Measurements from ENCODE around the gene FSTL4.
A peak's percentile ranks its signal among the peaks of the same experiment; 100 is the strongest.
"Not testable (repeated sequence)": the region's sequence is repeated elsewhere in the genome, so short reads cannot be mapped to it uniquely, and the experiment has no call there.

The FSTL4 gene

GRCh38 chr5:133453084-133453780 lies 159.1 kb downstream of the FSTL4 start:
- H3K27ac ChIP-seq (ENCODE audit: low read depth in 2 of 2, low read length in 2 of 2): no peak overlapping the region
- no peaks in the 10 kb centered on the region for H3K36me3 ChIP-seq (ENCODE audit: control insufficient read depth in 2 of 2, insufficient read depth in 2 of 2, low read length in 2 of 2)
- H3K27me3 ChIP-seq (ENCODE audit: control insufficient read depth in 2 of 2, insufficient read depth in 2 of 2, low read length in 2 of 2): peaks cover 0 to 3% of the 10 kb centered on the region in 2 donors
- H3K4me1 ChIP-seq (ENCODE audit: control insufficient read depth in 2 of 2, insufficient read depth in 2 of 2, low read length in 2 of 2): no peaks in the 10 kb centered on the region
- H3K4me3 ChIP-seq (ENCODE audit: low read length in 2 of 2): no peak overlapping the region
- no peak overlapping the region for H3K9ac ChIP-seq (ENCODE audit: low read depth in 1 of 2, low read length in 2 of 2)
- no peaks in the 10 kb centered on the region for H3K9me3 ChIP-seq (ENCODE audit: control insufficient read depth in 2 of 2, low read length in 2 of 2)

GRCh38 chr5:133451926-133452325 lies 160.4 kb downstream of the FSTL4 start:
- H3K4me3 ChIP-seq (ENCODE audit: low read length in 2 of 2): no peak overlapping the region
- H3K9ac ChIP-seq (ENCODE audit: low read depth in 1 of 2, low read length in 2 of 2): no peak overlapping the region
- no peaks in the 10 kb centered on the region for H3K36me3 ChIP-seq (ENCODE audit: control insufficient read depth in 2 of 2, insufficient read depth in 2 of 2, low read length in 2 of 2)
- no peaks in the 10 kb centered on the region for H3K9me3 ChIP-seq (ENCODE audit: control insufficient read depth in 2 of 2, low read length in 2 of 2)
- H3K4me1 ChIP-seq (ENCODE audit: control insufficient read depth in 2 of 2, insufficient read depth in 2 of 2, low read length in 2 of 2): no peaks in the 10 kb centered on the region
- H3K27ac ChIP-seq (ENCODE audit: low read depth in 2 of 2, low read length in 2 of 2): no peak overlapping the region
- peaks cover 0 to 3% of the 10 kb centered on the region in 2 donors for H3K27me3 ChIP-seq (ENCODE audit: control insufficient read depth in 2 of 2, insufficient read depth in 2 of 2, low read length in 2 of 2)

GRCh38 chr5:133450286-133450685 lies 162.1 kb downstream of the FSTL4 start:
- Histone ChIP-seq H3K36me3 (ENCODE audit: control insufficient read depth in 2 of 2, insufficient read depth in 2 of 2, low read length in 2 of 2) (no peaks in the 10 kb centered on the region), H3K27me3 (ENCODE audit: control insufficient read depth in 2 of 2, insufficient read depth in 2 of 2, low read length in 2 of 2) (peaks cover 0 to 3% of the 10 kb centered on the region in 2 donors), H3K9ac (ENCODE audit: low read depth in 1 of 2, low read length in 2 of 2) (no peak overlapping the region), H3K4me3 (ENCODE audit: low read length in 2 of 2) (no peak overlapping the region), H3K27ac (ENCODE audit: low read depth in 2 of 2, low read length in 2 of 2) (no peak overlapping the region), H3K4me1 (ENCODE audit: control insufficient read depth in 2 of 2, insufficient read depth in 2 of 2, low read length in 2 of 2) (no peaks in the 10 kb centered on the region), H3K9me3 (ENCODE audit: control insufficient read depth in 2 of 2, low read length in 2 of 2) (no peaks in the 10 kb centered on the region)

GRCh38 chr5:133449181-133449580 lies 163.2 kb downstream of the FSTL4 start:
- H3K4me1 ChIP-seq (ENCODE audit: control insufficient read depth in 2 of 2, insufficient read depth in 2 of 2, low read length in 2 of 2): no peaks in the 10 kb centered on the region
- H3K27me3 ChIP-seq (ENCODE audit: control insufficient read depth in 2 of 2, insufficient read depth in 2 of 2, low read length in 2 of 2): peaks cover 0 to 3% of the 10 kb centered on the region in 2 donors
- no peak overlapping the region for H3K9ac ChIP-seq (ENCODE audit: low read depth in 1 of 2, low read length in 2 of 2)
- H3K27ac ChIP-seq (ENCODE audit: low read depth in 2 of 2, low read length in 2 of 2): no peak overlapping the region
- no peak overlapping the region for H3K4me3 ChIP-seq (ENCODE audit: low read length in 2 of 2)
- no peaks in the 10 kb centered on the region for H3K36me3 ChIP-seq (ENCODE audit: control insufficient read depth in 2 of 2, insufficient read depth in 2 of 2, low read length in 2 of 2)
- no peaks in the 10 kb centered on the region for H3K9me3 ChIP-seq (ENCODE audit: control insufficient read depth in 2 of 2, low read length in 2 of 2)

- no peak overlapping the region for H3K9ac ChIP-seq (ENCODE audit: low read depth in 1 of 2, low read length in 2 of 2)
- H3K4me3 ChIP-seq (ENCODE audit: low read length in 2 of 2): no peak overlapping the region
- no peaks in the 10 kb centered on the region for H3K9me3 ChIP-seq (ENCODE audit: control insufficient read depth in 2 of 2, low read length in 2 of 2)
- no peak overlapping the region for H3K27ac ChIP-seq (ENCODE audit: low read depth in 2 of 2, low read length in 2 of 2)
- no peaks in the 10 kb centered on the region for H3K36me3 ChIP-seq (ENCODE audit: control insufficient read depth in 2 of 2, insufficient read depth in 2 of 2, low read length in 2 of 2)
- H3K27me3 ChIP-seq (ENCODE audit: control insufficient read depth in 2 of 2, insufficient read depth in 2 of 2, low read length in 2 of 2): no peaks in the 10 kb centered on the region
- H3K4me1 ChIP-seq (ENCODE audit: control insufficient read depth in 2 of 2, insufficient read depth in 2 of 2, low read length in 2 of 2): no peaks in the 10 kb centered on the region
Measured at GRCh38 chr5:133446440-133446839, 165.9 kb downstream of the FSTL4 start.

- Histone ChIP-seq H3K4me3 (ENCODE audit: low read length in 2 of 2) (no peak overlapping the region), H3K27me3 (ENCODE audit: control insufficient read depth in 2 of 2, insufficient read depth in 2 of 2, low read length in 2 of 2) (no peaks in the 10 kb centered on the region), H3K9ac (ENCODE audit: low read depth in 1 of 2, low read length in 2 of 2) (no peak overlapping the region), H3K36me3 (ENCODE audit: control insufficient read depth in 2 of 2, insufficient read depth in 2 of 2, low read length in 2 of 2) (no peaks in the 10 kb centered on the region), H3K9me3 (ENCODE audit: control insufficient read depth in 2 of 2, low read length in 2 of 2) (no peaks in the 10 kb centered on the region), H3K4me1 (ENCODE audit: control insufficient read depth in 2 of 2, insufficient read depth in 2 of 2, low read length in 2 of 2) (no peaks in the 10 kb centered on the region), H3K27ac (ENCODE audit: low read depth in 2 of 2, low read length in 2 of 2) (peak overlapping the region in 1 of 2 donors; percentile 7)
Measured at GRCh38 chr5:133445744-133446143, 166.6 kb downstream of the FSTL4 start.

- peak overlapping the region in 1 of 2 donors; percentile 7 for H3K27ac ChIP-seq (ENCODE audit: low read depth in 2 of 2, low read length in 2 of 2)
Measured at GRCh38 chr5:133445204-133445603, 167.1 kb downstream of the FSTL4 start.

GRCh38 chr5:133444711-133445110 lies 167.6 kb downstream of the FSTL4 start:
- Histone ChIP-seq H3K9me3 (ENCODE audit: control insufficient read depth in 2 of 2, low read length in 2 of 2) (no peaks in the 10 kb centered on the region), H3K27me3 (ENCODE audit: control insufficient read depth in 2 of 2, insufficient read depth in 2 of 2, low read length in 2 of 2) (no peaks in the 10 kb centered on the region), H3K27ac (ENCODE audit: low read depth in 2 of 2, low read length in 2 of 2) (no peak overlapping the region), H3K4me3 (ENCODE audit: low read length in 2 of 2) (no peak overlapping the region), H3K36me3 (ENCODE audit: control insufficient read depth in 2 of 2, insufficient read depth in 2 of 2, low read length in 2 of 2) (no peaks in the 10 kb centered on the region), H3K9ac (ENCODE audit: low read depth in 1 of 2, low read length in 2 of 2) (no peak overlapping the region), H3K4me1 (ENCODE audit: control insufficient read depth in 2 of 2, insufficient read depth in 2 of 2, low read length in 2 of 2) (no peaks in the 10 kb centered on the region)

More at GRCh38 chr5:133445204-133445603, 167.1 kb downstream of the FSTL4 start:
- H3K36me3 ChIP-seq (ENCODE audit: control insufficient read depth in 2 of 2, insufficient read depth in 2 of 2, low read length in 2 of 2); H3K9me3 ChIP-seq (ENCODE audit: control insufficient read depth in 2 of 2, low read length in 2 of 2); H3K9ac ChIP-seq (ENCODE audit: low read depth in 1 of 2, low read length in 2 of 2); H3K4me1 ChIP-seq (ENCODE audit: control insufficient read depth in 2 of 2, insufficient read depth in 2 of 2, low read length in 2 of 2); H3K27me3 ChIP-seq (ENCODE audit: control insufficient read depth in 2 of 2, insufficient read depth in 2 of 2, low read length in 2 of 2); H3K4me3 ChIP-seq (ENCODE audit: low read length in 2 of 2): not testable (repeated sequence)

- Histone ChIP-seq H3K4me1 (ENCODE audit: control insufficient read depth in 2 of 2, insufficient read depth in 2 of 2, low read length in 2 of 2) (no peaks in the 10 kb centered on the region), H3K9ac (ENCODE audit: low read depth in 1 of 2, low read length in 2 of 2) (no peak overlapping the region), H3K9me3 (ENCODE audit: control insufficient read depth in 2 of 2, low read length in 2 of 2) (no peaks in the 10 kb centered on the region), H3K27me3 (ENCODE audit: control insufficient read depth in 2 of 2, insufficient read depth in 2 of 2, low read length in 2 of 2) (no peaks in the 10 kb centered on the region), H3K27ac (ENCODE audit: low read depth in 2 of 2, low read length in 2 of 2) (no peak overlapping the region), H3K36me3 (ENCODE audit: control insufficient read depth in 2 of 2, insufficient read depth in 2 of 2, low read length in 2 of 2) (no peaks in the 10 kb centered on the region), H3K4me3 (ENCODE audit: low read length in 2 of 2) (no peak overlapping the region)
Measured at GRCh38 chr5:133441166-133441815, 171.1 kb downstream of the FSTL4 start.

GRCh38 chr5:133440467-133441115 lies 171.8 kb downstream of the FSTL4 start:
- Histone ChIP-seq H3K27me3 (ENCODE audit: control insufficient read depth in 2 of 2, insufficient read depth in 2 of 2, low read length in 2 of 2) (no peaks in the 10 kb centered on the region), H3K27ac (ENCODE audit: low read depth in 2 of 2, low read length in 2 of 2) (no peak overlapping the region), H3K9ac (ENCODE audit: low read depth in 1 of 2, low read length in 2 of 2) (no peak overlapping the region), H3K9me3 (ENCODE audit: control insufficient read depth in 2 of 2, low read length in 2 of 2) (no peaks in the 10 kb centered on the region), H3K4me1 (ENCODE audit: control insufficient read depth in 2 of 2, insufficient read depth in 2 of 2, low read length in 2 of 2) (no peaks in the 10 kb centered on the region), H3K4me3 (ENCODE audit: low read length in 2 of 2) (no peak overlapping the region), H3K36me3 (ENCODE audit: control insufficient read depth in 2 of 2, insufficient read depth in 2 of 2, low read length in 2 of 2) (no peaks in the 10 kb centered on the region)

Data from mucosa of rectum (tissue), 2 donors.